SKM-1 (cell line): ENCODE results near the gene DENND1A.

ENCODE experiments used
- DNase-seq: peaks from one replicate; lab custom pipeline; 2025; ENCODE audit not compliant: unreplicated experiment; lab: John Stamatoyannopoulos, UW

The DENND1A gene

GRCh38 chr9:123478160-123478559 lies 451.8 kb downstream of the DENND1A start:
- no peak for DNase-seq

- DNase-seq: no peak
Measured at GRCh38 chr9:123475407-123475806, 454.5 kb downstream of the DENND1A start.

GRCh38 chr9:123472862-123473614 lies 456.9 kb downstream of the DENND1A start:
- no peak for DNase-seq

- peak; percentile 15 for DNase-seq
Measured at GRCh38 chr9:123471843-123472570, 457.9 kb downstream of the DENND1A start.

- DNase-seq: no peak
Measured at GRCh38 chr9:123470991-123471770, 458.7 kb downstream of the DENND1A start.

GRCh38 chr9:123470121-123470782 lies 459.7 kb downstream of the DENND1A start:
- peak; percentile 77 for DNase-seq

- DNase-seq: no peak
Measured at GRCh38 chr9:123469282-123469681, 460.6 kb downstream of the DENND1A start.

GRCh38 chr9:123468541-123468940 lies 461.4 kb downstream of the DENND1A start:
- no peak for DNase-seq

- DNase-seq: no peak
Measured at GRCh38 chr9:123465304-123465703, 464.6 kb downstream of the DENND1A start.

GRCh38 chr9:123460091-123460490 lies 469.8 kb downstream of the DENND1A start:
- DNase-seq: no peak

- no peak for DNase-seq
Measured at GRCh38 chr9:123457583-123457982, 472.3 kb downstream of the DENND1A start.

- no peak for DNase-seq
Measured at GRCh38 chr9:123456011-123456410, 473.9 kb downstream of the DENND1A start.

GRCh38 chr9:123455187-123455586 lies 474.7 kb downstream of the DENND1A start:
- DNase-seq: no peak

- no peak for DNase-seq
Measured at GRCh38 chr9:123454361-123454760, 475.6 kb downstream of the DENND1A start.

- no peak for DNase-seq
Measured at GRCh38 chr9:123453831-123454321, 476.1 kb downstream of the DENND1A start.

- no peak for DNase-seq
Measured at GRCh38 chr9:123453076-123453667, 476.8 kb downstream of the DENND1A start.

GRCh38 chr9:123450996-123451395 lies 478.9 kb downstream of the DENND1A start:
- DNase-seq: no peak

- no peak for DNase-seq
Measured at GRCh38 chr9:123450098-123450770, 479.7 kb downstream of the DENND1A start.

GRCh38 chr9:123447934-123448646 lies 481.8 kb downstream of the DENND1A start:
- no peak for DNase-seq
